Dendritic cell treated with granulocyte-macrophage colony-stimulating factor and Interleukin-4, amounts not matched to agents 40 ng/mL and 50 ng/mL, for 4 days (primary cell): ENCODE data around the gene RAB36.

ENCODE experiments used
- H3K27ac Mint-ChIP-seq: one replicate; pipeline ENCODE4 v1.8.0; 2022; ENCODE audit warnings: mild to moderate bottlenecking, mixed read lengths
- H3K27me3 Mint-ChIP-seq: one replicate; pipeline ENCODE4 v1.8.0; 2022; ENCODE audit warnings: mild to moderate bottlenecking, mixed read lengths
- H3K36me3 Mint-ChIP-seq: one replicate; pipeline ENCODE4 v1.8.0; 2022; ENCODE audit warnings: low read depth, mixed read lengths
- H3K4me1 Mint-ChIP-seq: one replicate; pipeline ENCODE4 v1.8.0; 2022; ENCODE audit warnings: low read depth, mixed read lengths
- H3K4me3 Mint-ChIP-seq: one replicate; pipeline ENCODE4 v1.8.0; 2022; ENCODE audit warnings: mild to moderate bottlenecking, moderate library complexity, mixed read lengths
- H3K9me3 Mint-ChIP-seq: one replicate; pipeline ENCODE4 v1.8.0; 2022; ENCODE audit warnings: mixed read lengths
- intact Hi-C: fragments of 100-400 bp; cut with micrococcal nuclease; formaldehyde crosslinking; loops from one replicate; pipeline ENCODE4 v1.15.0; 2022

RAB36 gene

GRCh38 chr22:23121424-23121823, 23.9 kb upstream of the RAB36 start:
- H3K4me3 Mint-ChIP-seq: no peak overlapping the region
- no peaks in the 10 kb centered on the region for H3K27me3 Mint-ChIP-seq
- intact Hi-C loops: no loop called here
- H3K27ac Mint-ChIP-seq: no peak overlapping the region
- no peaks in the 10 kb centered on the region for H3K9me3 Mint-ChIP-seq
- no peaks in the 10 kb centered on the region for H3K4me1 Mint-ChIP-seq
- no peaks in the 10 kb centered on the region for H3K36me3 Mint-ChIP-seq

- Mint-ChIP-seq H3K9me3 (no peaks in the 10 kb centered on the region), H3K36me3 (no peaks in the 10 kb centered on the region), H3K27me3 (no peaks in the 10 kb centered on the region), H3K4me3 (no peak overlapping the region), H3K4me1 (no peaks in the 10 kb centered on the region), H3K27ac (no peak overlapping the region)
- intact Hi-C loops: no loop called here
Observed at GRCh38 chr22:23122216-23122957, 22.9 kb upstream of the RAB36 start.

GRCh38 chr22:23122992-23123803, 22.1 kb upstream of the RAB36 start:
- intact Hi-C loops: no loop called here
- Mint-ChIP-seq H3K27ac (no peak overlapping the region), H3K4me3 (no peak overlapping the region), H3K36me3 (no peaks in the 10 kb centered on the region), H3K4me1 (no peaks in the 10 kb centered on the region), H3K9me3 (no peaks in the 10 kb centered on the region), H3K27me3 (no peaks in the 10 kb centered on the region)

GRCh38 chr22:23123804-23124254, 21.4 kb upstream of the RAB36 start:
- Mint-ChIP-seq H3K36me3 (no peaks in the 10 kb centered on the region), H3K4me3 (no peak overlapping the region), H3K27ac (no peak overlapping the region), H3K27me3 (no peaks in the 10 kb centered on the region), H3K4me1 (no peaks in the 10 kb centered on the region), H3K9me3 (no peaks in the 10 kb centered on the region)
- intact Hi-C loops: no loop called here

- H3K27ac Mint-ChIP-seq: no peak overlapping the region
- H3K36me3 Mint-ChIP-seq: no peaks in the 10 kb centered on the region
- intact Hi-C loops: no loop called here
- no peak overlapping the region for H3K4me3 Mint-ChIP-seq
- no peaks in the 10 kb centered on the region for H3K9me3 Mint-ChIP-seq
- H3K4me1 Mint-ChIP-seq: no peaks in the 10 kb centered on the region
- no peaks in the 10 kb centered on the region for H3K27me3 Mint-ChIP-seq
Observed at GRCh38 chr22:23124611-23125511, 20.4 kb upstream of the RAB36 start.

GRCh38 chr22:23125512-23126103, 19.7 kb upstream of the RAB36 start:
- intact Hi-C loops: no loop called here
- Mint-ChIP-seq H3K27ac (no peak overlapping the region), H3K36me3 (no peaks in the 10 kb centered on the region), H3K4me3 (no peak overlapping the region), H3K27me3 (no peaks in the 10 kb centered on the region), H3K9me3 (no peaks in the 10 kb centered on the region), H3K4me1 (no peaks in the 10 kb centered on the region)

- no peak overlapping the region for H3K4me3 Mint-ChIP-seq
- H3K27ac Mint-ChIP-seq: no peak overlapping the region
- no peaks in the 10 kb centered on the region for H3K27me3 Mint-ChIP-seq
- no peaks in the 10 kb centered on the region for H3K9me3 Mint-ChIP-seq
- no peaks in the 10 kb centered on the region for H3K36me3 Mint-ChIP-seq
- intact Hi-C loops: no loop called here
- H3K4me1 Mint-ChIP-seq: no peaks in the 10 kb centered on the region
Observed at GRCh38 chr22:23126165-23127054, 18.9 kb upstream of the RAB36 start.

GRCh38 chr22:23127055-23127756, 18.1 kb upstream of the RAB36 start:
- Mint-ChIP-seq H3K9me3 (no peaks in the 10 kb centered on the region), H3K36me3 (no peaks in the 10 kb centered on the region), H3K27me3 (no peaks in the 10 kb centered on the region), H3K4me3 (no peak overlapping the region), H3K27ac (no peak overlapping the region), H3K4me1 (no peaks in the 10 kb centered on the region)
- intact Hi-C loops: no loop called here

- Mint-ChIP-seq H3K4me1 (no peaks in the 10 kb centered on the region), H3K4me3 (no peak overlapping the region), H3K27ac (no peak overlapping the region), H3K36me3 (no peaks in the 10 kb centered on the region), H3K27me3 (no peaks in the 10 kb centered on the region), H3K9me3 (no peaks in the 10 kb centered on the region)
- intact Hi-C loops: loop anchor here (1.0 kb wide), 1 partner anchor 168 kb away; no protein-coding TSS in a partner anchor
Observed at GRCh38 chr22:23127788-23128187, 17.5 kb upstream of the RAB36 start.

- H3K27me3 Mint-ChIP-seq: no peaks in the 10 kb centered on the region
- no peaks in the 10 kb centered on the region for H3K36me3 Mint-ChIP-seq
- intact Hi-C loops: loop anchor here (1.0 kb wide), 1 partner anchor 169 kb away; no protein-coding TSS in a partner anchor
- no peaks in the 10 kb centered on the region for H3K4me1 Mint-ChIP-seq
- H3K4me3 Mint-ChIP-seq: no peak overlapping the region
- no peak overlapping the region for H3K27ac Mint-ChIP-seq
- H3K9me3 Mint-ChIP-seq: no peaks in the 10 kb centered on the region
Observed at GRCh38 chr22:23128269-23129108, 16.8 kb upstream of the RAB36 start.

GRCh38 chr22:23129149-23129548, 16.1 kb upstream of the RAB36 start:
- intact Hi-C loops: no loop called here
- Mint-ChIP-seq H3K27ac (no peak overlapping the region), H3K27me3 (no peaks in the 10 kb centered on the region), H3K9me3 (no peaks in the 10 kb centered on the region), H3K4me1 (no peaks in the 10 kb centered on the region), H3K4me3 (no peak overlapping the region), H3K36me3 (no peaks in the 10 kb centered on the region)

- Mint-ChIP-seq H3K36me3 (no peaks in the 10 kb centered on the region), H3K27me3 (no peaks in the 10 kb centered on the region), H3K27ac (no peak overlapping the region), H3K9me3 (no peaks in the 10 kb centered on the region), H3K4me1 (no peaks in the 10 kb centered on the region), H3K4me3 (no peak overlapping the region)
- intact Hi-C loops: no loop called here
Observed at GRCh38 chr22:23130697-23131096, 14.6 kb upstream of the RAB36 start.
